Measurements from ENCODE around the gene OR6X1. TPM values are rescaled to one million over a fixed set of nuclear protein-coding genes. Genes with fewer than 3 reads are reported as not detected.

Gene OR6X1
- total RNA-seq, 1 experiment from 2014 or later, result not detected

- Histone ChIP-seq H2BK20ac (ENCODE audit: low read depth, low read length, poor library complexity, severe bottlenecking) (no peak overlapping the region), H3K4me1 (ENCODE audit: insufficient read depth, low read length) (no peaks in the 10 kb centered on the region), H2BK12ac (ENCODE audit: insufficient read length, low read depth, low read length) (no peak overlapping the region), H3K27ac (ENCODE audit: insufficient read length, low read depth, low read length) (no peak overlapping the region), H3K23ac (ENCODE audit: insufficient read length, low read depth, low read length) (no peak overlapping the region), H3K56ac (ENCODE audit: insufficient read length, low read depth, low read length) (no peak overlapping the region), H4K5ac (ENCODE audit: insufficient read length, low read depth, low read length) (no peak overlapping the region), H3K9me3 (ENCODE audit: control insufficient read depth, low read depth, low read length) (peaks cover 12% of the 10 kb centered on the region), H2AFZ (ENCODE audit: low read length) (no peak overlapping the region), H3K79me1 (ENCODE audit: insufficient read depth, low read depth, low read length, poor library complexity, severe bottlenecking) (no peaks in the 10 kb centered on the region), H3K27me3 (ENCODE audit: insufficient read depth, low read length) (no peaks in the 10 kb centered on the region), H3K79me2 (ENCODE audit: insufficient read depth, low read length) (no peaks in the 10 kb centered on the region), H3K23me2 (ENCODE audit: insufficient read length, low read depth, low read length, poor library complexity, severe bottlenecking) (no peaks in the 10 kb centered on the region), H4K20me1 (ENCODE audit: control insufficient read depth, insufficient read depth, insufficient read length) (no peaks in the 10 kb centered on the region), H3K14ac (ENCODE audit: insufficient read depth, low read length) (no peak overlapping the region), H3K9ac (ENCODE audit: extremely low read depth, insufficient read length, low read length) (no peak overlapping the region), H3T11ph (ENCODE audit: low read length) (no peak overlapping the region), H2AK5ac (ENCODE audit: insufficient read length, low read length) (no peak overlapping the region), H3K4me2 (ENCODE audit: insufficient read depth, insufficient read length, low read length) (no peak overlapping the region), H3K18ac (ENCODE audit: insufficient read length, low read depth, low read length) (no peak overlapping the region), H4K8ac (replicated peaks; ENCODE audit: insufficient read length, low read depth, low read length) (no peak overlapping the region), H2BK5ac (ENCODE audit: insufficient read length, low read length) (no peak overlapping the region), H4K91ac (ENCODE audit: insufficient read length, low read depth, low read length) (no peak overlapping the region), H2BK120ac (ENCODE audit: low read depth, low read length, poor library complexity, severe bottlenecking) (no peak overlapping the region), H3K4ac (ENCODE audit: low read depth, low read length) (no peak overlapping the region), H2BK15ac (ENCODE audit: low read depth, low read length) (no peak overlapping the region)
- no peak overlapping the region for H3K4me3 Mint-ChIP-seq
- H3K27ac Mint-ChIP-seq, result no peak overlapping the region
- WGBS (ENCODE audit: extremely low coverage, insufficient read length, low lambda C conversion rate), result 100% methylated on average over 1 of the region's 1 CpG
- H3K9me3 Mint-ChIP-seq, result peaks cover 37 to 39% of the 10 kb centered on the region in 2 experiments
- TF ChIP-seq, protein P1, sequence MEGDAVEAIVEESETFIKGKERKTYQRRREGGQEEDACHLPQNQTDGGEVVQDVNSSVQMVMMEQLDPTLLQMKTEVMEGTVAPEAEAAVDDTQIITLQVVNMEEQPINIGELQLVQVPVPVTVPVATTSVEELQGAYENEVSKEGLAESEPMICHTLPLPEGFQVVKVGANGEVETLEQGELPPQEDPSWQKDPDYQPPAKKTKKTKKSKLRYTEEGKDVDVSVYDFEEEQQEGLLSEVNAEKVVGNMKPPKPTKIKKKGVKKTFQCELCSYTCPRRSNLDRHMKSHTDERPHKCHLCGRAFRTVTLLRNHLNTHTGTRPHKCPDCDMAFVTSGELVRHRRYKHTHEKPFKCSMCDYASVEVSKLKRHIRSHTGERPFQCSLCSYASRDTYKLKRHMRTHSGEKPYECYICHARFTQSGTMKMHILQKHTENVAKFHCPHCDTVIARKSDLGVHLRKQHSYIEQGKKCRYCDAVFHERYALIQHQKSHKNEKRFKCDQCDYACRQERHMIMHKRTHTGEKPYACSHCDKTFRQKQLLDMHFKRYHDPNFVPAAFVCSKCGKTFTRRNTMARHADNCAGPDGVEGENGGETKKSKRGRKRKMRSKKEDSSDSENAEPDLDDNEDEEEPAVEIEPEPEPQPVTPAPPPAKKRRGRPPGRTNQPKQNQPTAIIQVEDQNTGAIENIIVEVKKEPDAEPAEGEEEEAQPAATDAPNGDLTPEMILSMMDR (conservative IDR thresholded peaks at IDR 0.05), result no peak
- H3K36me3 Mint-ChIP-seq (ENCODE audit: insufficient read depth in 1 of 3, low read depth in 3 of 3), result peaks cover 23 to 73% (median 39%) of the 10 kb centered on the region in 3 experiments
- peaks cover 4 to 5% of the 10 kb centered on the region in 2 experiments; a peak in 3 of 4 replicates for H3K4me1 Mint-ChIP-seq
- H3K27me3 Mint-ChIP-seq (ENCODE audit: low read depth), result no peaks in the 10 kb centered on the region; the same call in 1 of the 2 replicates
- no peak for DNase-seq
These were observed 11.3 kb upstream of the OR6X1 start for GRCh38 chr11:123765601-123766000.
